Aorta (tissue), 5 donors: ENCODE data around the gene CACNA1D. TPM values are rescaled to one million over a fixed set of nuclear protein-coding genes. Genes with fewer than 3 reads are reported as not detected.

ENCODE experiments used
- ATAC-seq: fragments of 200-7000 bp; cut with Tn5 transposase; one replicate; pipeline ENCODE4 v1.9.1; 2022; ENCODE audit warnings: moderate library complexity; ENCODE audit not compliant: low FRiP score
- DNase-seq, 2 donors: peaks; one replicate each; pipeline ENCODE4 v3.0.0-alpha.2; 2020
- H3K27ac ChIP-seq, 2 donors: one replicate each; pipeline ENCODE4 v1.5.1; 2013; ENCODE audit warnings: low read length in 2 of 2, mild to moderate bottlenecking in 2 of 2, moderate library complexity in 2 of 2, control low read depth in 1 of 2, inconsistent platforms in 1 of 2, low read depth in 1 of 2
- H3K27me3 ChIP-seq, 2 donors: one replicate each; pipeline ENCODE4 v1.6.1; 2013; ENCODE audit warnings: control low read depth in 1 of 2, low read length in 1 of 2, mild to moderate bottlenecking in 1 of 2, moderate library complexity in 1 of 2; ENCODE audit not compliant: insufficient read depth in 2 of 2, control insufficient read depth in 1 of 2
- H3K36me3 ChIP-seq, 2 donors: one replicate each; pipeline ENCODE4 v1.6.1; 2013; ENCODE audit warnings: control low read depth in 1 of 2, low read length in 1 of 2, mild to moderate bottlenecking in 1 of 2; ENCODE audit not compliant: insufficient read depth in 2 of 2, control insufficient read depth in 1 of 2
- H3K4me1 ChIP-seq, 2 donors: one replicate each; pipeline ENCODE4 v1.6.1; 2013; ENCODE audit warnings: low read length in 2 of 2, control low read depth in 1 of 2, mild to moderate bottlenecking in 1 of 2, moderate library complexity in 1 of 2; ENCODE audit not compliant: insufficient read depth in 2 of 2, control insufficient read depth in 1 of 2
- H3K4me3 ChIP-seq, 2 donors: one replicate each; pipeline ENCODE4 v1.5.1; 2013; ENCODE audit warnings: low read length in 2 of 2, control low read depth in 1 of 2, mild to moderate bottlenecking in 1 of 2
- H3K9me3 ChIP-seq: one replicate; pipeline ENCODE4 v1.6.1; 2013; ENCODE audit warnings: mild to moderate bottlenecking, low read length; ENCODE audit not compliant: control insufficient read depth
- WGBS, 2 donors: extraction: QIAGEN DNeasy Blood & Tissue Kit; methylation state at CpG; one replicate each; pipeline ENCODE4 v1.1.7; 2013; 5-methylcytosine and 5-hydroxymethylcytosine counted together
- intact Hi-C, 2 donors: fragments of 100-400 bp; cut with DNase I; formaldehyde crosslinking; loops; one replicate each; pipeline versions ENCODE4 v1.14.2 to v1.15.0; 2022
- polyA plus RNA-seq, 2 donors: library from polyadenylated mRNA; stranded (reverse); fragments of 200-250 nt; gene quantifications; one replicate each; pipeline ENCODE4 v1.2.3, GENCODE V29; 2013
- total RNA-seq, 2 donors: library from RNA; stranded (reverse); fragmentation: NEBNext Ultra II Directional; extraction: Animal tissue kit (Norgen Biotek cat#: 25700); gene quantifications; one replicate each; pipeline ENCODE4 v1.2.1, GENCODE V29; 2021
- donor health status: healthy with polysubstance abuse.
- donor health status: Bipolar disorder and iron deficiency.
- donor health status: DM: no; HTN: no; CAD: no.
- donor health status: DM: no; HTN: no; CAD: no.
- donor health status: DM: yes; HTN: yes; CAD: no.

The CACNA1D gene
- total and polyA plus RNA-seq, 4 donors: 0.25 to 7.4 (median 0.78) TPM; not detected in 1

DNA sequence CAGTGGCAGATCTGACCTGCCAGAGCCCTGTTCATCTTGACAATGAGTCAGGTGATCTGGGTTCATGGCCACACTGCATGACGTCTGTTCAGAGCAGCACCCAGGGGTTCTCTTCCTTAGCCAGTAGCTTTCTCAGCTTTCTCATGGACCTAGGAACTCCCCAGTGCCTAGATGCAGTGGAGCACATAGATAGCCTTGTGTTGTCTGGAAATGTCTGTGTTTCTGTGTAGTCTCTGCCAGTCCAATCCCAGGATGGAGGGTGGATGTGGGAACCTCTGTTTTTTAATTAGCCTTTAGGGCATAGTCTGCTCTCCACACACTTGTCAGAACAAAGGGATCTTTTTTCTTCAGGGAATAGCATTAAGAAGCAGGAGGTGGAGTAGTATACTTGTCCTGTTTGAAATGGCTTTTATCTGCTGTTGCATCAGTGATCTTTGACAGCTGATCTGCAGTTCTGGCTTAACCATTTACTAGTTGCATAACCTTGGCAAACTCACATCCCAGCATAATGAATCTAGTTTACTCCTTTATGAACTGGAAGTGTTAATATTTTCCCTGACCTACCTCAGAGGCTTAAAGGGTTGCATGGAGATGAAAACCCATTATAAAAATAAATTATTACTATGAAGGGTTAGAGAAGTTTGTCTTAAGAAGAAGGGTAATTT lies 16.1 kb upstream of the CACNA1D start:
- Histone ChIP-seq H3K4me3 (no peak overlapping the region), H3K4me1 (no peaks in the 10 kb centered on the region), H3K27me3 (no peaks in the 10 kb centered on the region), H3K9me3 (no peaks in the 10 kb centered on the region), H3K36me3 (no peaks in the 10 kb centered on the region), H3K27ac (no peak overlapping the region)
- ATAC-seq: no peak
- intact Hi-C loops: no loop called here
- 44 to 64% methylated on average over 1 of the region's 1 CpG for WGBS, 2 donors
- DNase-seq: no peak

- DNase-seq: no peak
Measured at GRCh38 chr3:53478921-53479664, 15.3 kb upstream of the CACNA1D start.

DNA sequence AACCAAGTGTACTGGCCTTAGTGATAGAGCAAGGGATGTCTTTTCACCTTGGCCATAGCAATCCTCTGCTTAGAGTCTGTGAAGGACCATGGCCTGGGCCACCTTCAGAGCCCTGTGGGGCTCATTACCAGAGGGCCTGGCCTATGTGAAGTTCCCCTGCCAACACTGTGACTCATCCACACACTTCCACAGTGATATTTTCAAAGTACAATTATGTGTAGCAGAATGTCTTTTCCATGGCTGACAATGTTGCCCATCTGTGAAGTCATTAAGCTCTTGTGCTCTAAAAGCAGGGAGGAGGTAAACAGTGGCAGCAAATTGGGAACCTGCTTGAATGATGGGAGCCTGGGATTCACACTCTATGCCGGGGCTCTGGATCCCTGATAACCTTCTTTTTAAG lies 12.2 kb upstream of the CACNA1D start:
- no peak for DNase-seq
- 90 to 91% methylated on average over 1 of the region's 1 CpG for WGBS, 2 donors
- intact Hi-C loops: no loop called here
- H3K4me1 ChIP-seq: no peaks in the 10 kb centered on the region
- H3K9me3 ChIP-seq: no peaks in the 10 kb centered on the region
- no peak overlapping the region for H3K27ac ChIP-seq
- H3K4me3 ChIP-seq: no peak overlapping the region
- no peaks in the 10 kb centered on the region for H3K36me3 ChIP-seq
- no peaks in the 10 kb centered on the region for H3K27me3 ChIP-seq
- no peak for ATAC-seq

More at GRCh38 chr3:53478921-53479664, 15.3 kb upstream of the CACNA1D start:
- H3K4me1 ChIP-seq: no peaks in the 10 kb centered on the region
- H3K9me3 ChIP-seq: no peaks in the 10 kb centered on the region
- ATAC-seq: no peak
- no peaks in the 10 kb centered on the region for H3K27me3 ChIP-seq
- H3K4me3 ChIP-seq: no peak overlapping the region
- H3K27ac ChIP-seq: no peak overlapping the region
- WGBS, 2 donors: 76 to 79% methylated on average over 4 of the region's 4 CpGs
- H3K36me3 ChIP-seq: no peaks in the 10 kb centered on the region
- intact Hi-C loops: no loop called here

- intact Hi-C loops: no loop called here
- Histone ChIP-seq H3K4me3 (no peak overlapping the region), H3K9me3 (no peaks in the 10 kb centered on the region), H3K27me3 (no peaks in the 10 kb centered on the region), H3K4me1 (no peaks in the 10 kb centered on the region), H3K36me3 (no peaks in the 10 kb centered on the region), H3K27ac (no peak overlapping the region)
- ATAC-seq (no peak), DNase-seq (no peak)
- 76 to 78% methylated on average over 2 of the region's 2 CpGs for WGBS, 2 donors
Measured at GRCh38 chr3:53483821-53484220, 10.6 kb upstream of the CACNA1D start.

- Histone ChIP-seq H3K9me3 (no peaks in the 10 kb centered on the region), H3K4me3 (no peak overlapping the region), H3K27me3 (no peaks in the 10 kb centered on the region), H3K36me3 (no peaks in the 10 kb centered on the region), H3K27ac (no peak overlapping the region), H3K4me1 (no peaks in the 10 kb centered on the region)
- no peak for DNase-seq
- intact Hi-C loops: no loop called here
- no peak for ATAC-seq
- WGBS, 2 donors: 43 to 51% methylated on average over 1 of the region's 1 CpG
Measured at GRCh38 chr3:53484984-53485383, 9.4 kb upstream of the CACNA1D start.

GRCh38 chr3:53485675-53486403 lies 8.6 kb upstream of the CACNA1D start:
- DNase-seq (no peak), ATAC-seq (no peak)
- Histone ChIP-seq H3K27me3 (no peaks in the 10 kb centered on the region), H3K36me3 (no peaks in the 10 kb centered on the region), H3K4me1 (no peaks in the 10 kb centered on the region), H3K27ac (no peak overlapping the region), H3K4me3 (no peak overlapping the region), H3K9me3 (no peaks in the 10 kb centered on the region)
- intact Hi-C loops: no loop called here
- 58 to 59% methylated on average over 3 of the region's 3 CpGs for WGBS, 2 donors

- no peak for DNase-seq
- H3K27ac ChIP-seq: no peak overlapping the region
- WGBS, 2 donors: 94% methylated on average over 6 of the region's 6 CpGs
- ATAC-seq: no peak
- H3K4me1 ChIP-seq: no peaks in the 10 kb centered on the region
- intact Hi-C loops: no loop called here
- H3K27me3 ChIP-seq: no peaks in the 10 kb centered on the region
- H3K9me3 ChIP-seq: no peaks in the 10 kb centered on the region
- H3K4me3 ChIP-seq: no peak overlapping the region
- H3K36me3 ChIP-seq: no peaks in the 10 kb centered on the region
Measured at GRCh38 chr3:53486961-53487654, 7.3 kb upstream of the CACNA1D start.

DNA sequence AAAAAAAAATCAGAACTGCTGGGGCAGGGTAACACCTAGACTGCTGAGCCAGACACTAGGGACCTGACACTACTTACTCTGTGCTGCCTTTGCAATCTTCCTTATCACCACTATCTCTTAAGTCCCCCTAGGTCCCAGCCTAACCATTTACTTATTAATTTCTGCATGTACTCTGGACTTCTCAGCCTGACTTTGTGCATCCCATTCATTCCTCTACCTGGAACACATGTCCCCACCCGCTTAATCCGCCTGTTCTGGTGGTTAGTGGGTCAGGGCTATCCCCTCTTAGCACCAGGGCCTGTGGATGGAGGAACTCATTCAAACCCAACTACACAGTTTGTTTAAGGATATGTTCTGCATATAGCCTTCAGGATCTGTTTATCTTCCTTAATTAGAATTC lies 5.0 kb upstream of the CACNA1D start:
- intact Hi-C loops: no loop called here
- Histone ChIP-seq H3K27ac (no peak overlapping the region), H3K4me1 (no peaks in the 10 kb centered on the region), H3K36me3 (no peaks in the 10 kb centered on the region), H3K9me3 (no peaks in the 10 kb centered on the region), H3K4me3 (no peak overlapping the region), H3K27me3 (no peaks in the 10 kb centered on the region)
- no peak for DNase-seq
- 95 to 96% methylated on average over 2 of the region's 2 CpGs for WGBS, 2 donors
- no peak for ATAC-seq
